HG02798 (cell line): ENCODE data around the gene RALGPS1.

ENCODE experiments used
- ATAC-seq: cut with Tn5 transposase; IDR thresholded peaks from one replicate; pipeline ENCODE4 v1.9.1; 2021; ENCODE audit warnings: mild to moderate bottlenecking; ENCODE audit not compliant: unreplicated experiment, poor library complexity

RALGPS1 gene

DNA sequence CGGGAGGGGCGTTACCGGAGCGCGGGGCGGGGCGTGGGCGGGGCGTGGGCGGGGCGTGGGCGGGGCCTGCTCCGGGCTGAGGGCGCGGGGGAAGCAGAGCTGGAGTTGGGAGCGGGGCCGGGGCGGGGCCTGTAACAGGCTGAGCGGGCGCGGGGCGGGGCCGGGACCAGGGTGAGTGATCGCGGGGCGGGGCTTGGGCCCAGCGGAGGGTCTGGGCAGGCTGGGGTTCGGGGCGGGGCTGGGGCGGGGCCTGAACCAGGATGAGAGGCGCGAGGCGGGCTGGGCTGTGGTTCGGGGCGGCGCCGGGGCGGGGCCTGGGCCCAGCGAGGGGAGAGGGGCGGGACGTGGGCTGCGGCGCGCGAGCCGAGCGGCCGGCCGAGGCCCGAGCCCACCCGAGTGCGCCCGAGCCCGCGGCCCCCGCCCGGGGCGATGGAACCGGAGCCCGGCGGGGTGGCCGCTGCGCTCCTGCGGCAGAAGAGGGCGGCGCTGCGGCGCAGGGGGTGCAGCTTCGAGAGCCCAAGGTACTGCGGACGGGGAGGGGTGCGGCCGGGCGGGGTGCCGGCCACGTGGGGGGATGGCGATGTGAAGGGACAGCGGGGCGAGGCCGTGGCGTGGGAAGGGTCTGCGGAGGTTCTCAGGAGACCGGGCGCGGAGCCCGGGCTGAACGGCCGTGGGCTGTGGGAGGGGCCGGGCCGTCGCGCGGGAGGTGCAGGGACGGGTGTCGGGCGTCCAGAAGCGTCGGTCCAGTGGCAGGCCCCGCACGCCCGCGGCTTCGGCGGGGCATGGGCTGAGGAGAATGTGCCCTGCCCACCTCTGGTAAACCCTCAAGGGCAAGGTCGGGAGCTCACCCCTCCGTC, 310.5 kb downstream of the RALGPS1 start:
- ATAC-seq, result peak; percentile 63

DNA sequence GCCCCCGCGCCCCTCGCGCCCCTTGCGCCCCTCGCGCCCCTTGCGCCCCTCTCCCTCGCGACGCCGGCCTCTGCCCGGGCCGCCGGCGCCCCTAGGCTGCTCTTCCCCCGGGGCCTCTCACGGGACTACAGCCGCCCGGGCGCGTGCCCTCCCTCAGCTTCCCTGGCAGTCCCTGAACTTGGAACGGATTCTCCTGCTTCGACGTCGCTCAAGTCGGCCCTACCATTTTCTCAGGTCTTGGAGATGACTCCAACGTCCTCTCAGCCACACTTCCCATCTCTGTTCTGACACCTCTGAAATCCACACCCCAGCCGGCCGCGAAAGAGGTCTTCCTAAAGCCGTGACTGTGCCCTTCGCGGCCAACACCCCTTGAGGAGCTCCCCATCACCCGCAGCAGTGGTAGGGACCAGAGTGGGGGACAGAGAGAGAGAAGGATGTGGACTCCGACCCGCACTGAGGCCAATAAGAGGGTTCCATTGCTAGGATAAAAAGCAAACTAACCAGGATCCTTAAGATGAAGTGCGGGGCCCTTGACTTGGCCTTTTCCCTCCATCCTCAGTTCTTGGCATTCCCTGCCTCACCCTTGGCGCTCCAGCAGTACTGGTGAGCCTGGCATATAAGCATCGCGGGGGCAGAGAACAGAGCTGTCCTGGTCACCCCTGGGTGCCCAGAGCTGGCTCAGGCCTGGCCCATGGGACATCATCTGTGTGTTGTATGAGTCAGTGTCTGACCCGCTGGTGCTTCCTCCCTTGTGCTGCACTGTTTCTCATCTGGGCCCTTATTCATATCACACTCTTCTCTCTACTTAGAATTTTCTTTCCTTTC, 311.4 kb downstream of the RALGPS1 start:
- no peak for ATAC-seq

DNA sequence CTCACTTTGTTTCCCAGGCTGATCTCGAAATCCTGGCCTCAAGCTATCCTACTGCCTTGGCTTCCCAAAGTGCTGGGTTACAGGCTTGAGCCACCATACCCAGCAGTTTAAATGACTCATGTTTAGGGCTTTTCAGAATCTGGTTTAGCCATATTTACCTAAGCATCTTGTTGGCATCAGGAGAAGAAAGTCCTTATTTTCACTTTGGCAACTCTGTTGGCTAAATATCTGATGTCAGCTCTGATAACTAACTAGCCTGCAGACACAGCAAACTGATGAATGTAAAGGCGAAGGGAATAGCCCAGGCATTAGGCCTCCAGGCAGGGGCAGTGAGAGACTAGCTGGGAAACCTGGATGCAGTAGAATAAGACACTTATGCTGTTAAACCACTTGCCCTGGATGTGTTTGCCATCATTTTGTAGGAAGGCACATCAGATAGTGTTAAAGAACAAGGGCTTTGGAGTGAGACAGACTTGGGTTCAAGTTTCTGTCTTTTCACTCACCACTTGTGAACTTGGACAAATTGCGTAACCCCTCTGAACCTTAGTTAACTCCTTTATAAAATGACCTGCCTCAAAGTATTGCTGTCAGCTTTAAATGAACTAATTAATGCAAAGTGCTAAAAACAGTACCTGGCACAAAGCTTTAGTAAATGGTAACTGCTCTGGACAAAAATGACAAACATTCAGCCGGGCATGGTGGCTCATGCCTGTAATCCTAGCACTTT, 315.3 kb downstream of the RALGPS1 start:
- ATAC-seq, result no peak

DNA sequence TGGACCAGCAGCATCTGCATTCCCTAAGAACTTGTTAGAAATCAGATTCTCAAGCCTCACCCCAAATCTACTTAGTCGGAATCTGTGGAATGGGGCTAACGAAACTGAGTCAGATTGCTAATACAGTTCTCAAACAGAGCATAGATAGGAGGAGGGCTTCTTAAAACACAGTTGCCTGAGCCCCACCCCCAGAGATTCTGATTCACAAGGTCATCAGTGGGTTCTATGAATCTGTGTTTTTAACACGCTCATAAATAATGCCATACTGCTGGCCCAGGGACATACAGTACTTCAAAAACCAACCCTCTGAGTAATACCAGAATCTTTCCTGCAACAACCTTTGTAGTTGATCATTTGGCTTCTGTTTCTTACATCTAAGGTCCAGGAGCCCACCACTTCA, 317.1 kb downstream of the RALGPS1 start:
- no peak for ATAC-seq

DNA sequence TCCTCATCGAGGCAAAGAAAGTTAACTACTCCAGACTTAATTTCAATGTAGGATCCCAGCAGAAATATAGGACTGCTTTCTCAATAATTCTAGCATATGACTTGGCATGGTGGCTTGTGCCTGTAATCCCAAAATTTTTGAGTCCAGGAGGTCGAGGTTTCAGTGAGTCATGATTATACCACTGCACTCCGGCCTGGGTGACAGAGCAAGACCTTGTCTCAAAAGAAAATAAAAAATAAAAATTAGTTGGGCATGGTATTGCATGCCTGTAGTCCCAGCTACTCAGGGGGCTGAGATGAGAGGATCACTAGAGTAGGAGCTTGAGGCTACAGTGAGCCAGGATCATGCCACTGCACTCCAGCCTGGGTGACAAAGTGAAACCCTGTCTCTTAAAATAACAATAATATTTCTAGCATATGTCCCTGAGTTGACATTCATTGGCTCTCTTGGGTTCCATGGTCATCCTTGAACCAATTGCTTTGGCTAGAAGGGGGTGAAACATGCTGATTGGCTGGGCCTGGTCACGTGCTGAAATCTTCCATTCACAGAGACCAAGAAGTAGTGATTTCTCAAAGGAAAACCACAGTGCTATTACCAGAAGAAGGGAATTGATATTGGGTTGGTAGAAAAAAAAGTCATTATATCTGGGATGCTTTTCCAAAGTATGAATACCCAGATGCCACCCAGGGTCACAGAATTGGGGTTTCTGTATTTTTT, 318.4 kb downstream of the RALGPS1 start:
- ATAC-seq, result no peak

DNA sequence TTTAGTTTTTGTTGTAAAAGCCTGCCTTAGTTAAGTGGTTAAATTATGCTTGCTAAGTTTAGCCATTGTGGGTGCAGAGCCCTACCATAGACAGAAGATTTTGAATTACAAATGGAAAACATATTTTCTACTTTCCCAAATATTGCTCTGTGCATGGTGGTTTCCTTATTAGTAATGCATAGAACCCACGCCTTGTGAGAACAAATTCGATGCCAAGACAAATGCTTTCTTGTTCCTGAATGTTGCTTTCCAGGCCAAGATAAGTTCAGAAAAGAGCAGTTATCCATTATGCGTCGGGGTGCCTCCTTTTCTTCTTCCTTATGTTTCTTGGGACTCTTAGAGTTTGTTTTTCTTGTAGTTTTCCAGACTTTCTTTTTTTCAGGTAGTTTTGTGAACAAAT, 319.0 kb downstream of the RALGPS1 start:
- ATAC-seq, result no peak

DNA sequence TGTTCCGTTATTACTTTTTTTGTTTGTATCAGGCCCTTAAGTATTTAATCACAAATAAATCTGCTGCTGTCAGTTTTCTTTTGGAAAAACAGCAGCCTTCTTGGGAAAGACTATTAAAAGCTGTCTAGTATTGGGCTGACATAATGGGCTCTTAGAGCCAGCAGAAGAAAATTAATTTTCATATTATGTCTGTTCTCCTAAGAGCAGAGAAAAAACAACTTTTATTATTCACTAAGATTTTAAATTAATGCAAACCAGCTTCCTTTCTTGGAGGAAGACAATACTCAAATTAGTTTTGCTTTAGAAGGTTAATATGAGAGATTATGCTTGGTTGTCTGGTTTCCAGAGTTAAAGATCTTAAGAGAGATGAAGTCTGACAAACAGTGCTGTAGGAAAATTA, 319.4 kb downstream of the RALGPS1 start:
- ATAC-seq, result no peak

DNA sequence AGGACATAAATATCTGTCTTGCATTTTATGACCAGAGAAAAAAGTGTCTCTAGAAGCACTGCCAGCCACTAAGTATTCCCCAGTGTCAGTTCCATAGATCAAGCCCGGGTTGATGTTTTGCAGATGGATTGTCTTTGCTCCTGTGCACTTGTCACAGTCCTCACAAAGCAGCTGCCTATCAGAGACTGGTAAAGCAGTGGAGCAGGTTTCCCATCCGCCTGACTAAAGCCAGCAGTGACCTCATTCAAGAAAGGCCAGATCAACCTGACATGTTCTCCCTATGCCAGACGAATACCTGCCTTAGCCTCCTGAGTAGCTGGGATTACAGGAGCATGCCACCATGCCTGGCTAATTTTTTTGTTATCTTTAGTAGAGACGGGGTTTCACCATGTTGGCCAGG, 323.2 kb downstream of the RALGPS1 start:
- no peak for ATAC-seq

DNA sequence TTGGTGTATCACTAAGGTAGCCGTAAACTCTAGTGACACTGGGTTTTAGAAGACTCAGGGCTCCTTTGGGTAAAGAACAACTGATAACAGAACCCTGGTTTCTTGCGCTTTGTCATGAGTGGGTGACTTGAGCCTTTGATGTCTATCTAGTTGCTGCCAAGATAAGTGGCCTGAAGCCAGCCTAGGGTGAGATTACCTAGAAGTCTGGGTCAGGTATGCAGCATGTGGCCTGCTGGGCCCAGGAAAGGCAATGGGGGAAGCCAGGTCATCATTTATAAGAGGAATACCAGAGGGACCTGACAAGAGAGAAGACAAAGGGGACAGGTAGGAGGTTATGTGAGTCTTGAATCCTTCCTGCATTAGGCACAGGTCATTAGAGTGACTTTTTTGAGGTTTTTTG, 326.8 kb downstream of the RALGPS1 start:
- no peak for ATAC-seq

DNA sequence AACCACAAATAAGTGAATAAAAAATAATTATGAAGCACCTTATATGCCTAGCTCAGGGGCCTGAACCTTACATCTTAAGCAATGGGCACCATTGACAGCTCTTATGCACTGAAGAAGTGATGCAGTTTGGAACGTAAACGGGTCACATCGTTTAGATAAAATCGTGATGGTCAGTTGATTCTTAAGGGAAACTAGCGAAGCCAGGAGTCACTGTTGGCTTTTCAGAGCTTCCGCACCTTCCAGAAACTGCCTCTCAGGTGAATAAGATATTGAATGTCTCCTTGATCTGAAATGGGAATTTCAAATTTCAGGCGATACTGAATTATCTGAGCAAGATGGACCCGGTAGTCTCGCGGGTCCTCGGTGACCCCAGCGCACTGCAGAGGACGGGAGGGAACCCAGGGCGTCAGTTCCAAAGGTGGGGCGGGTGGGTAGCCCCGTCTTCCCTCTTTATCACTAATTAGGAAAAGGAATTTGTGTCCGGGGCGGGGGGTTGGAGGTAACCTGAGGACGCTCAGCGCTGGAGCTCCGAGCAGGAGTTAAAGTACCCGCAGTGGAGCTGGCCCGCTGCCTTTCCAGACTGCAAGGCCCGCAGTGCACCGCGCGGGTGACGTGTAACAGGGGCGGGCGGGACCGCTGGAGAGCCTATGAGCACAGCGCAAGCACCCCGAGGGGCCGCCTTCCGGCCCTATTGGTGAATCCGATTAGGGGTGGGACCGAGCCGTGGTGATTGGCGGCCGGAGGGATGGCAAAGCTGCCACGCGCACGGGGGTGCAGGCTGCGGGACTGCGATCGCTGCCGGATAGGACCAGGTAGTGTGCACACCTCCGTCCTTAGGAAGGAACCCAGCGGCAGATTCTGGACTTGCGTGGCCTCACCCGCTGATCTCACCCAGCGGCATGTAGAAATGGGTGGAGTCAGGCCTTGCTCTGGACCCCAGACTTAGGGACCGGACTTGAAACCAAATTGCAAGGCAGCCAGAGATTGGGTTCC, 330.3 kb downstream of the RALGPS1 start:
- ATAC-seq, result peak; percentile 100

DNA sequence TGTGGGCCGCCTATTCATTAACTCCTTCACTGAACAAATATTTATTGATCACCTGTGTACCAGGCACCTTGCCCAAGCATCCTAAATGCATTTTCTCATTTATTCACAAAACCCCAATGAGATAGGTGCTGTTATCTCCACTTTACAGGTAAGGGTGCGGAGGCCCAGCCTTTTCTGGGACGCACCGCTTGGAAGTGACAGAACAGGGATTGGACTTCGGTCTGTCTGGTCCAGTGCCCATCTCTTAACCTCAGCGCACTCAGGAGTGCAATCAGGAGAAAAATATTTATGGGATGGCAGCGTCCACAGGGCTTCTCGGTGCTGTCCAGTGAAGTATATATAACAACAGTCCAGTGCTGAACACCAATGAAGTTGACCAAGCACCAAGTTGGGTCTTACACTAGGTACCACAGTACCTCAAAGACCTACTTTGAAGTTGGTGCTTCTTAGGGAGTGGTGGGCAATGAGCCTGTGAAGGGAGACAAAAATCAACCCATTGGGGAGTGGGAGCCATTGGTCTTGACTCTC, 331.1 kb downstream of the RALGPS1 start:
- no peak for ATAC-seq

DNA sequence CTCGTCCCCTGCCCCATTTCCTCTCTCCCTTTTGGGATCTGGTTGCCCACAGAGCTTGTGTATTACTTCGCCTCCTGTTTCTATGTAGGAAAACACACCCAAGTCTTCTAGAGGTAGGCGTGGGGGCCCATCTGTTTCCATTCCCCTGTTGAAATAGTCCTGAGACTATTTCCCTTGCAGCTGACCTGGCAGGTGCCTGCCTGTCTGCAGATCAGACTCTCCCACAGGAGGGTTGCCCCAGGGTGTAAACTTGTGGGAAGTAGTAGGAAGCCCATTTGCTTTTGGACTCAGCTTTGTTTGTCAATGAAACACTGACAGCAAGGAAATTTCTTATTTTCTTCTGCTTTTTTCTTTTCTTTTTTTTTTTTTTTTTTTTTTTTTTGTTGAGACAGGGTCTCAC, 333.7 kb downstream of the RALGPS1 start:
- no peak for ATAC-seq

DNA sequence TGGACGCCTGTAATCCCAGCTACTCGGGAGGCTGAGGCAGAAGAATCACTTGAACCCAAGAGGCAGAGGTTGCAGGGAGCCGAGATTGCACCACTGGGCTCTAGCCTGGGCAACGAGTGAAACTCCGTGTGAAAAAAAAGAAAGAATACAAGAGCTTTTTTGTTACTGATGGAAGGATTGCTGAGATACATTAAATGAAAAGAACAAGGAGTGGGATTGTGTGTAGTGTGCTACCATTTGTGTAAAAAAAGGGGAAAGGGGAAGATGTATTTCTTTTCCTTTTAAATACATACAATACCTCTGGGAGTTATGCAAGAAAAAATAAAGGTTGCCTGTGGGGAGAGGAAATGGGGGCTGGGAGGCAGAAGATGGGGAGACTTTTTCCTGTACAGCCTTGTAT, 335.3 kb downstream of the RALGPS1 start:
- ATAC-seq, result no peak

DNA sequence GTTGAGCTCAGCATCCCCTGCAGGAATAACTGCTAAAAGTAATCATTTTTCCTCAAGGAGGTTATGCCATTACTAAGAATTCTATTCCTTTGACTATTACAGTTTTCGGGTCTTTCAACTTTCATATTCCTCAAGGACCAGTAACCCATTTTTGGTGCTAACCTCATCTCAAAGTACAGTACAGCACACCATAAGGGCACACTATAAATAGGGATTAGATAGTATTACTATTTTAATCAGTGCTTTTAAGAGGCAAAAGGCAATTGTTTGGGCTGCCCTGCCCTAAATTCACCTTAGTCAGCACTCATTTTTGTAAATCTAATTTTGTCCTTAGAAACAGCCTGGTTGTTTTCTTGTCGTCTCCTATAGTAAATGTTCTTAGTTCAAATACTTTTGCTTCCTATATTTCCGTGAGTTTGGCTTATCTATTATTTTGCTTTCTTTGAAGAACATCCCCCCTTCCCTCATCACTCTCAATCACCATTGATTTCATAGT, 336.4 kb downstream of the RALGPS1 start:
- no peak for ATAC-seq

DNA sequence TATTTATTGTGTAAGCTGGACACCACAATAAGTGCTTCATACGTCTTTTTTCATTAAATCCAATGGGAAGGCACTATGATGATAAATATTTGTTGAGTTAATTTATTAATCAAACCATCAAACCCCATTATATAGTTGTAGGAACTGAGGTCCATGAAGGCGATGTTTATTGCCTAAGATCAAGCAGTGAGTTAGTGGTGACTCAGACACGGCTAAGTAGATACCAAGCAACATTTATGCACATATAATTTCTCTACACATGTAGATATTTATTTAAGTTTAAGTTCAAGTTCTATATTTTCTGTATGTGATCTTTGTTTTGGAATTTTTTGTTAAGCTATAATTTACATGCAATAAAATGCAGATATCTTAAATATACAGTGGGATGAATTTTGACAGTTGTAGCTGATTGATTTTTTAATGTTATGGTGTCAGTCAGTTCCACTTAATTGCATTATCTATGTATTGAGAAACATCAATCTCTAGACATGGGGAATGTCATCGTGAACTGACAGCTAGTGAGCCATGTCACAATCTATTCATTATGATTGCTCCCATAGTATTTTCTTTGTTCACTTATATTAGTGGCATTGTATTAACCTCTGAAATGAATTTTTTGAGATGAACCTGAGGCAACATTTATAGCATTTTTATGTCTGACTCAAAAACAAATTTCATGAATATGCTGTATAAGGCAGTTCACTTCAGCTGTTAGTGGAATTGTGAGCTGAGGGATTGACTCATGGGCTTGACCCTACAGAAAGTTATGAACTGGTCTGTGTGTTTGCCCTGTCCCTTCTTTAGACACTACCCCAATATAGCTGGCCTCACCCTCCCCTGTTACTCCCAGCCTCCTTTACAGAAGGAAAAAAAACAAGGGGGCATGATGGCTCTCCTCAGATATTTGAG, 338.1 kb downstream of the RALGPS1 start:
- no peak for ATAC-seq

DNA sequence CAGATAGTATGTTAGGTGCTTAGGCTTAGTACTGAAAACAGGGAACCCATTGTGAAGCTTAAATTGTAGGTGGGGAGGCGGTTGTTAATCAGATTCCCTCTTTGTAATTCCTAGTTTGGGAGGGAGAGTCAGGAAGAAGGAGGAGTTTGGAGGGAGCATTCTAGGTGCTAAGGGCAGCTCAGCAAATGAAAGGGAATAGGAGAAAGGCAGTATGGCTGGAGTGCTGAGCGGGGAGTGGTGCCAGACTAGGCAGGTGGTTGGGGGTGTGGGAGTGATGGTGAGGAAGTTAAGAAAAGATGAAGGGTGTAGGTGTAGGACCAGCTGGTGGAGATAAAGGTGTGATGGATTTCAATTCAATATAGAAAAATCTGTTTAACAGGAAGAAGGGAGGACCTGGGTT, 338.9 kb downstream of the RALGPS1 start:
- no peak for ATAC-seq

DNA sequence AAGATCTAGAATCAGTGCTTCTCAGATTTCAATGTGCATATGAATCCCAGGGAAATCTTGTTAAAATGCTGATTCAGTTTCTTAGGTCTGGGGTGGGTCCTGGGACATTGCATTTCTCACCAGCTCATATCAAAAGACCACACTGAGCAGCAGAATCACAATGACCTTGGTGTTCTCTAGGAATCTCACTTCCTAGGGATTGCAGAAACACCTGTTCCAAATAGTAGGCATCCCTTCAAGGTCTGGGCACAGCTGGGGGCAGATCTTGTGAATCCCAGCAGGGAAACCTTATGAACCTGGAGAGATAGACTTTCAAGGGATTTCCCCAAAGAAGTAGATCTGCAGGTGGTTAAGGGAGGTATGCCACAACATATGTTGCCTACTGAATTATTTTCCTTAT, 341.1 kb downstream of the RALGPS1 start:
- no peak for ATAC-seq

DNA sequence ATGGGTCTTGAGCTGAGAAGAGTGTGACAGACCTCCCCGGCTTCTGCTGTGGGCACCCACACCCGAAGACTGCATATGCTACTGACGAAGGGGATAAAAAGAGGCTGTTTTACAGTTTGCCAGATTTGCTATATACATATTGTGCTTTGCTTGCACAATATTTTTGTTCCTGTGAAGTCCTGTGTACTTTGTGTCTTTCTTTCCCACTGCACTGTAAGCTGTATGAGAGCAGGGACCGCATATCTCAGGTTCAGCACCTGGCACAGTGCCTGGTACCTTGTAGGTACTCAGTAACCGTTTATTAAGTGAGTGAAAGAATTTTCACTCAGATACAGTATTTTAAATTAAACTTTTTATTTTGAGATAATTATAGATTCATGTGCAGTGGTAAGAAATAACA, 341.7 kb downstream of the RALGPS1 start:
- no peak for ATAC-seq
